Tibial nerve (tissue), 3 donors: ENCODE results near the gene CTXND1.

ENCODE experiments used
- POLR2A ChIP-seq, 2 donors: fragments of 450-650 bp; IDR thresholded peaks; one replicate each; pipeline ENCODE4 v1.6.1; 2017; ENCODE audit warnings: antibody characterized with exemption in 2 of 2, mild to moderate bottlenecking in 2 of 2, moderate library complexity in 2 of 2
- TF ChIP-seq, protein P1 (sequence below), 5 experiments: fragments of 200-600 bp in 3 of 5; fragments of 450-650 bp in 2 of 5; sonication (generic) in 3 of 5; IDR thresholded peaks; one replicate each; pipeline ENCODE4 v1.5.1; 2016 to 2019; ENCODE audit warnings: antibody characterized with exemption in 5 of 5, mild to moderate bottlenecking in 3 of 5, moderate library complexity in 2 of 5

DNA sequence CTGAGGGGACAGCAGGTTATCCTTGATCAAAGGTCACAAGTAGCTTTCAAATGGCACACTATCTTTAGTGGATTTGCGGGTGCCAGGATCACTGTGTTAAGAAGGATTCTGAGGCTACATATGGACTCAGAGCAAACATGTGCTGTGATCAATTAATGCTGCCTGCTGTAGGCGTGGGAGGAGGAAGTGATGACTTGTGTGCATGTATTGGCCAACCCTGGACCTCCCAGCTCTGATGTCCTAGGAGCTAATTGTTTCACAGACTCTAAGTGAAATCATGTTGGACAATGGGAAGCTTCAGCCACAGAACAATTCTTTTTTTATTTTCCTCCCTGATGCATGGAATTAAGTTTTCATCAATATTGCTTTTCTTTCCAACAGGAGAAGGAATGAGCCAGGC lies 74.9 kb downstream of the CTXND1 start:
- TF ChIP-seq, protein P1, sequence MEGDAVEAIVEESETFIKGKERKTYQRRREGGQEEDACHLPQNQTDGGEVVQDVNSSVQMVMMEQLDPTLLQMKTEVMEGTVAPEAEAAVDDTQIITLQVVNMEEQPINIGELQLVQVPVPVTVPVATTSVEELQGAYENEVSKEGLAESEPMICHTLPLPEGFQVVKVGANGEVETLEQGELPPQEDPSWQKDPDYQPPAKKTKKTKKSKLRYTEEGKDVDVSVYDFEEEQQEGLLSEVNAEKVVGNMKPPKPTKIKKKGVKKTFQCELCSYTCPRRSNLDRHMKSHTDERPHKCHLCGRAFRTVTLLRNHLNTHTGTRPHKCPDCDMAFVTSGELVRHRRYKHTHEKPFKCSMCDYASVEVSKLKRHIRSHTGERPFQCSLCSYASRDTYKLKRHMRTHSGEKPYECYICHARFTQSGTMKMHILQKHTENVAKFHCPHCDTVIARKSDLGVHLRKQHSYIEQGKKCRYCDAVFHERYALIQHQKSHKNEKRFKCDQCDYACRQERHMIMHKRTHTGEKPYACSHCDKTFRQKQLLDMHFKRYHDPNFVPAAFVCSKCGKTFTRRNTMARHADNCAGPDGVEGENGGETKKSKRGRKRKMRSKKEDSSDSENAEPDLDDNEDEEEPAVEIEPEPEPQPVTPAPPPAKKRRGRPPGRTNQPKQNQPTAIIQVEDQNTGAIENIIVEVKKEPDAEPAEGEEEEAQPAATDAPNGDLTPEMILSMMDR (IDR thresholded peaks at IDR 0.05), result no peak
- no peak for TF ChIP-seq POLR2A (IDR thresholded peaks at IDR 0.05)
